Measurements from ENCODE around the gene NHSL2.

Gene NHSL2

DNA sequence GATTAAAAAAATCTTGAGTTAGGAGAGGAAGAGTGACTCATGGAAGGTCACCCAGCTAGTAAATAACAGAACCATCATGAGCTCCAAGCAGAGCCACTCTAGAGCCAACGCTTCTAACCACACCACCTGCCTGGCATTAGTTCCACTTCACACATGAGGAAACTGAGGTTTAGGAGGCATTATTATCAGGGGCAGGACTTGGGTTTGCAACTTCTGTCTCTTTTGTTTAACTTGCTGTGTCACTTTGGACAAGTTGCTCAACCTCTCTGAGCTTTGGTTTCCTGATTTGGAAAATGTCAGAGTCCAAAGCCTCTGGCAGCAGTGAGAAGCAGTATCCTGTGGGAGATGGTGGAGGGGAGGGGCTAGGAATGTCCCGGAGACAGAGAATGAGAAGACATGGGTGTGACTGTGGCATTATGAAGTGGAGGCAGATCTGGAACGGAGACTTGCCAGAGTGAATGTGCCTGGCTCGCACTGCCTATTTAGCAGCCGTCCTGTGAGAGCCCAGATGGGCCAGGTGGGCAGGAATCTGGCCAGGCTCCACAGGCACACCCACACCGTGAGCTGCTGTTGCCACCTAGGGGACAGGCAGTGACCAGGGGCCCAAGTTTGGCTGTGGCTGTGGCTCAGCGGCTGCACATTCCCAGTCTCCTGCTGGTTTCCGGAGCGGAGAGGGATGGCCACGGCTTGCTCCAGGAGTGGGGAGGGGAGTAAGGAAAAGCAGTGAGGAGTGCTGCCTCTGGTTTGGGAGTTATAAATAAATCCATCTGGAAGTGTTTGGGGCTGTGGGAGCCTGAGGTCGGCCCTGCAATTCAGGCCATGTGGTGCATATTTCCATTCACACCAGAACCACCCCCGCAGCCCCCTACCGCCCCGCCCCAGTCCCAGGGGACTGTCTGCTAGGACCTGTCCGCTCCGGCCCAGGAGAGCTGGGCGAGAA, 93.4 kb downstream of the NHSL2 start:
- Mint-ChIP-seq H3K4me3 (no peak overlapping the region), H3K27me3 (ENCODE audit: low read depth) (peaks cover 6% of the 10 kb centered on the region), H3K4me1 (ENCODE audit: low read depth) (peaks cover 4% of the 10 kb centered on the region), H3K27ac (no peak overlapping the region), H3K9me3 (no peaks in the 10 kb centered on the region), H3K36me3 (ENCODE audit: low read depth) (no peaks in the 10 kb centered on the region)
- DNase-seq (ENCODE audit: low spot score), result no peak

DNA sequence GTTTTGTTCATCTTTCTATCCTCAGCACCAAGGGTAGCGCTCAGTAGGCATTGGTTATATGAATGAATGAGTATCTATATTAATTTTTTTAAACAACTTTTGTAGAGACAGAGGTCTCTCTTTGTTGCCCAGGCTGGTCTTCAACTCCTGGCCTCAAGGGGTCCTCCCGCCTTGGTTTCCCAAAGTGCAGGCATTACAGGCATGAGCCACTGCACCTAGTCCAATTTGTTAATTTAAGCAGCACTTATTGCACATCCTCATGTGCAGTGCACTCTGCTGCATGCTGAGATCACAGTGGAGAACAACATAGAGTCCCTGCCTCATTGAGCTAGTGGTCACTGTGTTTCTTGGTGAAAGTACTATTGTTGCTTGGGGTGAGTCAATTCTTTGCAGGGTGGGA, 94.4 kb downstream of the NHSL2 start:
- Mint-ChIP-seq H3K4me3 (no peak overlapping the region), H3K4me1 (ENCODE audit: low read depth) (peaks cover 4% of the 10 kb centered on the region), H3K27ac (no peak overlapping the region), H3K9me3 (no peaks in the 10 kb centered on the region), H3K36me3 (ENCODE audit: low read depth) (no peaks in the 10 kb centered on the region), H3K27me3 (ENCODE audit: low read depth) (peaks cover 9% of the 10 kb centered on the region)
- no peak for DNase-seq (ENCODE audit: low spot score)

DNA sequence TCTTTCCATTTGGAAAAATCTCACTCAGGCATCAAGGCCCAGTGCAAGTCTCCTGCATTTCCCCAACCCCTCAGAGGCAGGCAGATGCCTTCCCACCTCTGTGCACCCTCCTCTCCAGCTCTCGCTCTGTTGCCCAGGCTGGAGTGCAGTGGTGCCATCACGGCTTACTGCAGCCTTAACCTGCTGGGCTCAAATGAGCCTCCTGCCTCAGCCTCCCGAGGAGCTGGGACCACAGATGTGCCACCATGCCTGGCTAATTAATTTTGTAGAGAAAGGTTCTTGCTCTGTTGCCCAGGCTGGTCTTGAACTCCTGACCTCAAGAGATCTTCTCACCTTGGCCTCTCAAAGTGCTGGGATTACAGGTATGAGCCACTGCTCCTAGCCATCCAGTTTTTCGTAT, 95.8 kb downstream of the NHSL2 start:
- no peaks in the 10 kb centered on the region for H3K36me3 Mint-ChIP-seq (ENCODE audit: low read depth)
- no peak overlapping the region for H3K27ac Mint-ChIP-seq
- H3K4me3 Mint-ChIP-seq, result no peak overlapping the region
- peaks cover 7% of the 10 kb centered on the region for H3K27me3 Mint-ChIP-seq (ENCODE audit: low read depth)
- no peak for DNase-seq (ENCODE audit: low spot score)
- peaks cover 2% of the 10 kb centered on the region for H3K4me1 Mint-ChIP-seq (ENCODE audit: low read depth)
- H3K9me3 Mint-ChIP-seq, result no peaks in the 10 kb centered on the region

DNA sequence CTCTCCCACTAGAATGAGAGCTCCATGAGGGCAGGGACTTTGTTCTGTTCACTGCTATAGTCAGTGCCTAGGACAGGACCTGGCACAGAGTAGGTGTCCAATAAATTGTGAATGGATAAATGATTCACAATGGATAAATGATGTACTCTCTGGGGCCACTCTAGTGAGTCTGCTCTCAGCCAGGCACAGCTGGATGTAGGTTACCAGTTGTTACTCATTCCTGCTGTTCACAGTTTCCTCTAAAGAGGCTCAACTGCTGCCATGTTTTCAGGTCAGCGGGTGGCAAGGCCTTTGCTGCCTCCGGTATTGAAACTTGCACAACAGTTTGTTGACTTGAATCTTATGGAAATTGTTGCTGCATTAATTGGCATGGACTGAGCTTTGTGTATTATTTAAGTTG, 99.1 kb downstream of the NHSL2 start:
- H3K36me3 Mint-ChIP-seq (ENCODE audit: low read depth), result no peaks in the 10 kb centered on the region
- H3K4me1 Mint-ChIP-seq (ENCODE audit: low read depth), result no peaks in the 10 kb centered on the region
- H3K4me3 Mint-ChIP-seq, result no peak overlapping the region
- peaks cover 19% of the 10 kb centered on the region for H3K27me3 Mint-ChIP-seq (ENCODE audit: low read depth)
- no peak overlapping the region for H3K27ac Mint-ChIP-seq
- H3K9me3 Mint-ChIP-seq, result no peaks in the 10 kb centered on the region
- DNase-seq (ENCODE audit: low spot score), result no peak

DNA sequence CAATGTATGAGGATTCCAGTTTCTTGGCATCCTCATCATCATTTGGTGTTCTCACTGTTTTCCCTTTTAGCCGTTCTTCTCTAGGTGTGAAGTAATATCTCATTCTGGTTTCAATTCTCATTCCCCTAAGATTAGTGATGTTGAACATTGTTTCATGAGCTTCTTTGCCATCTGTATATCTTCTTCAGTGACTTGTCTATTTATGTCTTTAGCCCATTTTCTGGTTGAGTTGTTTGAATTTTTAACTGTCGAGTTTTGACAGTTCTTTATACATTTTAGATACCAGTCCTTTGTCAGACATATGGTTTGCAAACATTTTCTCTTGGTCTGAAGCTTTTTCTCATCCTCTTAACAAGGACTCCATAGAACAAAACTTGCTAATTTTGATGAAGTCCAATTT, 101.1 kb downstream of the NHSL2 start:
- H3K4me1 Mint-ChIP-seq (ENCODE audit: low read depth), result no peaks in the 10 kb centered on the region
- H3K36me3 Mint-ChIP-seq (ENCODE audit: low read depth), result no peaks in the 10 kb centered on the region
- DNase-seq (ENCODE audit: low spot score), result no peak
- H3K9me3 Mint-ChIP-seq, result no peaks in the 10 kb centered on the region
- H3K27ac Mint-ChIP-seq, result no peak overlapping the region
- peaks cover 36% of the 10 kb centered on the region for H3K27me3 Mint-ChIP-seq (ENCODE audit: low read depth)
- no peak overlapping the region for H3K4me3 Mint-ChIP-seq

DNA sequence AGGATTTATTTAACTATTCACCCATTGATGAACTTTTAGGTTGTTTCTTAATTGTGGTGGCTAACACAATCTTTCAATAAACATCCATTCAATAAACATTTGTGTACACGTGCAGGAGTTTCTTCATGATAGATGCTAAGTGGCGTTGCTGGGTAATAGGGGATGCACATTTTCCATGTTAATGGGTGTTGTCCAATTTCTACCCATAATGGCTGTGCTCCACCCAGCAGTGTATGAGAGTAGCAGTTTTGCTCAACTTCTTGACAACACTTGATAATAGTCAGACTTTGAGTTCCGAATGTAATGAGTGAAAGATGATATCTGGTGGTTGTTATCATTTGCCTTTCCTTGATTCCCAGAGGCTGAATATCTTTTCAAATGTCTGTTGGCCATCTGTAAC, 104.7 kb downstream of the NHSL2 start:
- H3K27me3 Mint-ChIP-seq (ENCODE audit: low read depth), result peaks cover 51% of the 10 kb centered on the region
- H3K4me1 Mint-ChIP-seq (ENCODE audit: low read depth), result peaks cover 1% of the 10 kb centered on the region
- H3K36me3 Mint-ChIP-seq (ENCODE audit: low read depth), result no peaks in the 10 kb centered on the region
- no peak overlapping the region for H3K27ac Mint-ChIP-seq
- no peak for DNase-seq (ENCODE audit: low spot score)
- no peak overlapping the region for H3K4me3 Mint-ChIP-seq
- no peaks in the 10 kb centered on the region for H3K9me3 Mint-ChIP-seq

DNA sequence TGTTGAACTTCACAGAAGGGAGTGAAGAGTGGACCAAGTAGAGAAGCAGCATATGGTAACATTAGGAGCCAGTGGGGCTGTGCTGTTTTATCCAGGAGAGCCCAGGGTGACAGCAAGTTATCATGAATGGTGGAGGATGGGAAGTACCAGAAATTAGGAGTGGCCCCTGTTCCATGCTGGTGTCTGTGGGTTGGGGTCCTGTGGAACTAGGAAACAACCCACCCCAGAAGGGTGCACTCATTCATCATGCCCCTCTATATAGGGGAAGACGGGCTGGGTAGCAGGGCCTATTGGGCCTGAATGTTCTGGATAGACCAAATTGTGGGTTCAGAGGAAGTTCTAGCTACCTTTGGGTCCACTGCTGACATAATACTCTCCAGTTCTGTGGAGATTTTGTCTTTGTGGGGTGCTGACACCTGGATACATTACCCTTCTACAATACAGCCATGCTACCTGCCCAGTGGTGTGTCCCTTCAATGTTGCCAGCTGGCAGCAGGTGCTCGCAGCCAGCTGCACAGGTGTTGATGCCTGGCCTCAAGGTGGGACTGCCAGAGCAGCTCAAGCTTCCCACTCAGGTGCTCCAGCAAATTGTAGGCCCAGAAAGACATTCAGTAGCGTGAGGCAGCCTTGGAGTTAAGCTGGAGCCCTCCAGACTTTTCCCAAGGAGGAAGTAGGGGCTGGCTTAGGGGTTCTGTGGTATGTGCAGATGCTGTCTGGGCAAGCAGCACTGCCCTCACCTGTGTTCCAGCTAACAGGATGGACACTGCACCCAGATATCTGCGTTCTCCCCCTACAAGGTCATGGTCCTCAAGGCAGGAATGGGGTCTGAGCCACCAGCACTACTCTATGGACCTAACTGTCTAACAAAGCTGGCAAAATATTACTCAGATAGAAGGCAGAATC, 106.5 kb downstream of the NHSL2 start:
- Mint-ChIP-seq H3K9me3 (no peaks in the 10 kb centered on the region), H3K36me3 (ENCODE audit: low read depth) (no peaks in the 10 kb centered on the region), H3K27me3 (ENCODE audit: low read depth) (peaks cover 56% of the 10 kb centered on the region), H3K4me1 (ENCODE audit: low read depth) (peaks cover 9% of the 10 kb centered on the region), H3K4me3 (no peak overlapping the region), H3K27ac (no peak overlapping the region)
- DNase-seq (ENCODE audit: low spot score), result no peak

DNA sequence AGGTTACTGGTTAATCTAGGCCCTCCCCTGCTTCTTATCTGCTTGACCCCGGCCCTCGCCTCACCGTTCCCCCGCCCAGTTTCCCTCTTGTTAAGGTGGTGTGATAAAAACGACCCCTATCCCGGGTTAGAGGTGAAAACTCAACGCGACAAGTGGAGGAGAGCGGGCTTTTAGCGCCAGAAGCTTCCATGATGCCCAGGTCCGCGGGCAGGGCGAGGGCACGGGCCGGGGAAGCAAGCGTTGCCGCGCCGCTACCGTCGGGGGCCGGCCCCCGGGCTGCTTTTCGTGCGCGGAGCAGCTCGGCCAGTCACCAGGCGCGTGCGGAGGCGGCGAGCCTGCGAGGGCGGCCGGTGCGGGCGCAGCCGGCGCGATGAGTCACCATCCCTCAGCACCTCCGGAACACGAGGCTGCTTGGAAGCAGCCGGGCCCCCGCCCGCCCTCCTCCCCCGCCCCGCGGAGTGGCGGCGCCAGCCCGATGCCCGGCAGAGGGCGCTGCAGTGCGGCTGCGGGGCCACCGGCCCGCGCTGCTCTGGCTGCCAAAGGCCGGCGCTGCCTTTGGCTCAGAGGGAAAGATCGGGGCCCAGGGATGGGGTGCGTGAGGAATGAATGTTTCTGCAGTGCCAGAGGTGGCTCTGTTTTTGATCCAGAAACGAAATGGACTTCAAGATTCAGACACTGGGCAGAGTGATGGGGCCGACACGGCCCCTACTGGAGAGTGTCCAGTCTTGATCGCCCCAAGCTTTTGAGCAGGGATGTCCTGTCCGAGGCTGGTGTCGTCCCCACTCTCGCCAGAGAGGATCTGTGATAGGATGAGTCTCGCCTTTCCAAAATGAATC, 107.8 kb downstream of the NHSL2 start:
- no peak overlapping the region for H3K4me3 Mint-ChIP-seq
- H3K27me3 Mint-ChIP-seq (ENCODE audit: low read depth), result peaks cover 45% of the 10 kb centered on the region
- peak; percentile 81 for DNase-seq (ENCODE audit: low spot score)
- H3K4me1 Mint-ChIP-seq (ENCODE audit: low read depth), result peaks cover 9% of the 10 kb centered on the region
- H3K9me3 Mint-ChIP-seq, result no peaks in the 10 kb centered on the region
- no peaks in the 10 kb centered on the region for H3K36me3 Mint-ChIP-seq (ENCODE audit: low read depth)
- no peak overlapping the region for H3K27ac Mint-ChIP-seq

DNA sequence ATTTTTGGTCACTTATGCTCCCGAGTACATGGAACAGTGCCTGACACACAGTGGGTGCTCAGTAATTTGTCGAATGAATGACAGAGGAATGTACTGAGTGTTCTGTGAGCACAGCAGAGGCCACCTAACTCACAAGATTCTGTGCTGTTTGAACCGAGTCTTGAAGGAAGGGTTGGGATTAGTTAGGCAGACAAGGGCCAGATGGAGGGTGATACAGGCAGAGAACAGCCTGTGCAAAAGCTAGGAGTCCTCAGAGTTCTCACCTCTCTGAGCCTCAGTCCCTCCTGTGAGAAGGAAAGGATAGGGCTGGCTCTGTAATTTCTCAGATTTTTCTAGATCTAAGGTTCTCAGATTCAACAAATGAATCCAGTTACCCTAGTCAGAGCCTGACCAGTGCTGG, 108.8 kb downstream of the NHSL2 start:
- Mint-ChIP-seq H3K4me3 (no peak overlapping the region), H3K9me3 (no peaks in the 10 kb centered on the region), H3K27me3 (ENCODE audit: low read depth) (peaks cover 48% of the 10 kb centered on the region), H3K4me1 (ENCODE audit: low read depth) (peaks cover 9% of the 10 kb centered on the region), H3K27ac (no peak overlapping the region), H3K36me3 (ENCODE audit: low read depth) (no peaks in the 10 kb centered on the region)
- DNase-seq (ENCODE audit: low spot score), result no peak

DNA sequence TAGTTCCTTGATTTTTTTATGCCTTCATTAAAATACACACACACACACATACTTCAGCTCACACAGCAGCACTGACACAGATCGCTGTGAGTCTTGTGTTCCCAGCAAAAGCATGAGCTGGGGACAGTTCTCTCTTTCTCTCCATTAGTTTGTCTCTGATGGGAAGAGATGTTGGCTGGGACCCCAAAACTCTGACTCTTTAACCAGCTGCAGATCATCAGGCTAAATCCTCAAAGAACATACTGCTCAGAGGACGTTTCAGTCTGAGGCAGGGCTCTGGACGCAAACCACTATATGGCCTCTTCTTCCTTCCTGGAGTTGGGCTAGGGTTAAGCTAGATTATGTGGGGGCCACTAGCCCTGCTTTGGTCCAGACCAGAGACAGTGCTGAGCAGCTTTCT, 109.6 kb downstream of the NHSL2 start:
- no peak overlapping the region for H3K27ac Mint-ChIP-seq
- no peak for DNase-seq (ENCODE audit: low spot score)
- no peaks in the 10 kb centered on the region for H3K9me3 Mint-ChIP-seq
- H3K4me3 Mint-ChIP-seq, result no peak overlapping the region
- peaks cover 9% of the 10 kb centered on the region for H3K4me1 Mint-ChIP-seq (ENCODE audit: low read depth)
- H3K27me3 Mint-ChIP-seq (ENCODE audit: low read depth), result peaks cover 47% of the 10 kb centered on the region
- H3K36me3 Mint-ChIP-seq (ENCODE audit: low read depth), result no peaks in the 10 kb centered on the region

DNA sequence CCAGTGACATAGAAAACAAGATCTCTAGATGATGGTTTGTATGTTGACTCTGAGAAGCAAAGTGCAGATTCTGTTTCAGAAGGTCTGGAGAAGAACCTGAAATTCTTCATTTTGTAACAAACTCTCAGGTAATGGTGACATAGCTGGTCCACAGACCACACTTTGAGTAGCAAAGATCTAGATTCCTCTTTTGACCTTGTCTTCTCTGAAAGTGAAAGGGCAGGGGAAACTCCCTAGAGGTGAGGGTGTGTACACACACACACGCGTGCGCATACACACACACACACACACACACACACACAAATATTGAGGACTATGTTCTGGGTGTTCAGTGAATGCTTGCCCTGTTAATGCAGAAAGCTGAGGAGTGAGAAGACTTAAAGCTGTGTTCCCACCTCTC, 110.1 kb downstream of the NHSL2 start:
- no peak overlapping the region for H3K27ac Mint-ChIP-seq

DNA sequence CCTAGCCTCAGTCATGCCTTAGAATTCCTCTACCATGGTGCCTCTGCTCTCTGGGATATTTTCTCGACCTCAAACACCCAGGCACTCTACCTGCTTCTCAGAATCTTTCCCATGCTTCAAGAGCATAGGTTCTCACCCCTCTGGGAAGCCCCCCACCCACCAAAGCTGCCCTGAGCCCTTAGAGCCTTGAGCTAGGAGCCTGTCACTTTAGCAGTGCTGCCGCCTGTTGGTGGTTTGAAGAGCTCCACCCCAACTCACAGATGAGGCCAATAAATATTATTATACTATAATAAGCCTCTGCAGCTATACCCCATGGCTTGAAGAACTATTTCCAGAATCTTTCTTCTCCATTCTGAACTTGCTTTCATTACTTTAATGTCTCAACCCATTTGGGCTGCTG, 111.3 kb downstream of the NHSL2 start:
- Mint-ChIP-seq H3K9me3 (no peaks in the 10 kb centered on the region), H3K36me3 (ENCODE audit: low read depth) (no peaks in the 10 kb centered on the region), H3K27me3 (ENCODE audit: low read depth) (peaks cover 33% of the 10 kb centered on the region), H3K4me1 (ENCODE audit: low read depth) (peaks cover 9% of the 10 kb centered on the region), H3K27ac (no peak overlapping the region), H3K4me3 (no peak overlapping the region)
- no peak for DNase-seq (ENCODE audit: low spot score)

More for the DNA sequence above, 110.1 kb downstream of the NHSL2 start:
- DNase-seq (ENCODE audit: low spot score), result no peak
- Mint-ChIP-seq H3K27me3 (ENCODE audit: low read depth) (peaks cover 41% of the 10 kb centered on the region), H3K4me3 (no peak overlapping the region), H3K4me1 (ENCODE audit: low read depth) (peaks cover 9% of the 10 kb centered on the region), H3K36me3 (ENCODE audit: low read depth) (no peaks in the 10 kb centered on the region), H3K9me3 (no peaks in the 10 kb centered on the region)

DNA sequence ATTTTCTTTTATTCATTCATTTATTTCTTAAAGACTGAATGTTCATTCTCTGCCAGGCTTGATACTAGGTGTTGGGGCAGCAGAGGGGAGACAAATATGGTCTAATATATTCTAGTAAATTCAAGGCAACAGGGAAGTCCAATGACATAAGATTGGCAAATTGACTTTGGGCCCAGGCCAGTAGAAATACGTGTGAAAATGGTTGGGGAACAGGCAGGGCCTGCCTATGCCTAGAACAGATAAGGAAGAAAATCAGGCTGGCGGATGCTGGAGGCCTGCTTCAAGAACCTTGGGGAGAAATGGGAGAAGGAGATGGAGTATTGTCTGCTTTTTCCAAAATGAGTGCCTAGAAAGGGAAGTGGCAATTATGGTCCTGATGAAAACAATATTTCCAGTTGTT, 112.4 kb downstream of the NHSL2 start:
- H3K36me3 Mint-ChIP-seq (ENCODE audit: low read depth), result no peaks in the 10 kb centered on the region
- no peaks in the 10 kb centered on the region for H3K9me3 Mint-ChIP-seq
- H3K27me3 Mint-ChIP-seq (ENCODE audit: low read depth), result peaks cover 26% of the 10 kb centered on the region
- H3K4me1 Mint-ChIP-seq (ENCODE audit: low read depth), result peaks cover 8% of the 10 kb centered on the region
- no peak for DNase-seq (ENCODE audit: low spot score)
- H3K4me3 Mint-ChIP-seq, result no peak overlapping the region
- no peak overlapping the region for H3K27ac Mint-ChIP-seq
